Measurements from ENCODE around the gene TRAPPC4.
"Not testable (repeated sequence)": the region's sequence is repeated elsewhere in the genome, so short reads cannot be mapped to it uniquely, and the experiment has no call there.

The TRAPPC4 gene

GRCh38 chr11:119018074-119018938 is at the start of gene TRAPPC4, which contains the start of gene RPS25:
Gene TRAPPC4 (plus strand): TSS chr11:119018766. CDS start chr11:119018796, 30 bp downstream.
Gene RPS25 (minus strand): TSS chr11:119018343. CDS start chr11:119018284, 59 bp downstream.
- Histone ChIP-seq H3K27me3 (no peaks in the 10 kb centered on the region), H4K20me1 (peaks cover 73% of the 10 kb centered on the region), H3K9ac (peak within 1 kb of the TSS; percentile 94), H3K36me3 (peaks cover 64% of the 10 kb centered on the region), H3K9me3 (no peaks in the 10 kb centered on the region), H3K27ac (peak within 1 kb of the TSS; percentile 93), H3K4me3 (peak within 1 kb of the TSS; percentile 80), H3K4me2 (peak within 1 kb of the TSS; percentile 87), H3K4me1 (peaks cover 40% of the 10 kb centered on the region)
- TF ChIP-seq Cebpa-rat (IDR thresholded peaks at IDR 0.05), result no peak

- not testable (repeated sequence) for H3K9me3 ChIP-seq, H3K36me3 ChIP-seq, H4K20me1 ChIP-seq, H3K4me3 ChIP-seq, H3K27me3 ChIP-seq, H3K27ac ChIP-seq, H3K9ac ChIP-seq, H3K4me2 ChIP-seq
- H3K4me1 ChIP-seq, result peaks cover 16% of the 10 kb centered on the region
Measured at GRCh38 chr11:118969508-118969907, 49.1 kb upstream of the TRAPPC4 start.

- Histone ChIP-seq H3K4me2 (no peak within 1 kb of the TSS), H3K36me3 (no peaks in the 10 kb centered on the region), H3K27me3 (no peaks in the 10 kb centered on the region), H4K20me1 (no peaks in the 10 kb centered on the region), H3K4me1 (no peaks in the 10 kb centered on the region), H3K4me3 (no peak within 1 kb of the TSS), H3K9me3 (peaks cover 5% of the 10 kb centered on the region), H3K27ac (no peak within 1 kb of the TSS), H3K9ac (no peak within 1 kb of the TSS)
- no peak for TF ChIP-seq Cebpa-rat (IDR thresholded peaks at IDR 0.05)
Measured at GRCh38 chr11:118971646-118972045, 46.9 kb upstream of the TRAPPC4 start, which contains the start of gene FOXR1. Gene FOXR1 (plus strand): TSS chr11:118971761. CDS start chr11:118971932, 171 bp downstream.

GRCh38 chr11:118973985-118974384 is 44.6 kb upstream of the TRAPPC4 start:
- TF ChIP-seq Cebpa-rat (IDR thresholded peaks at IDR 0.05), result no peak
- H3K27ac ChIP-seq, result no peak overlapping the region
- H4K20me1 ChIP-seq, result no peaks in the 10 kb centered on the region

GRCh38 chr11:118975771-118976709 is 42.5 kb upstream of the TRAPPC4 start:
- Histone ChIP-seq H3K9ac (no peak overlapping the region), H3K36me3 (no peaks in the 10 kb centered on the region), H3K4me1 (no peaks in the 10 kb centered on the region), H3K4me3 (no peak overlapping the region), H4K20me1 (no peaks in the 10 kb centered on the region), H3K9me3 (peaks cover 5% of the 10 kb centered on the region), H3K27me3 (no peaks in the 10 kb centered on the region), H3K27ac (no peak overlapping the region), H3K4me2 (no peak overlapping the region)
- TF ChIP-seq Cebpa-rat (IDR thresholded peaks at IDR 0.05), result no peak

More at GRCh38 chr11:118973985-118974384, 44.6 kb upstream of the TRAPPC4 start:
- Histone ChIP-seq H3K9me3 (peaks cover 5% of the 10 kb centered on the region), H3K4me3 (no peak overlapping the region), H3K27me3 (no peaks in the 10 kb centered on the region), H3K4me1 (no peaks in the 10 kb centered on the region), H3K36me3 (no peaks in the 10 kb centered on the region), H3K4me2 (no peak overlapping the region), H3K9ac (no peak overlapping the region)

GRCh38 chr11:118979434-118979833 is 39.1 kb upstream of the TRAPPC4 start:
- TF ChIP-seq Cebpa-rat (IDR thresholded peaks at IDR 0.05), result no peak
- H3K4me2 ChIP-seq, result no peak overlapping the region
- H3K9ac ChIP-seq, result no peak overlapping the region
- no peak overlapping the region for H3K27ac ChIP-seq
- no peaks in the 10 kb centered on the region for H3K36me3 ChIP-seq
- H3K9me3 ChIP-seq, result no peaks in the 10 kb centered on the region
- H3K27me3 ChIP-seq, result no peaks in the 10 kb centered on the region
- no peaks in the 10 kb centered on the region for H3K4me1 ChIP-seq
- no peaks in the 10 kb centered on the region for H4K20me1 ChIP-seq
- H3K4me3 ChIP-seq, result no peak overlapping the region

GRCh38 chr11:118980191-118980881 is 38.2 kb upstream of the TRAPPC4 start:
- Histone ChIP-seq H3K9ac (no peak overlapping the region), H3K9me3 (no peaks in the 10 kb centered on the region), H3K4me1 (no peaks in the 10 kb centered on the region), H4K20me1 (no peaks in the 10 kb centered on the region), H3K4me2 (no peak overlapping the region), H3K27me3 (no peaks in the 10 kb centered on the region), H3K27ac (no peak overlapping the region), H3K36me3 (no peaks in the 10 kb centered on the region), H3K4me3 (no peak overlapping the region)
- no peak for TF ChIP-seq Cebpa-rat (IDR thresholded peaks at IDR 0.05)

- H3K9ac ChIP-seq, H3K27ac ChIP-seq, H3K9me3 ChIP-seq, H3K4me3 ChIP-seq, H4K20me1 ChIP-seq, H3K4me1 ChIP-seq, H3K36me3 ChIP-seq, H3K27me3 ChIP-seq, H3K4me2 ChIP-seq: not testable (repeated sequence)
Measured at GRCh38 chr11:118984337-118984736, 34.2 kb upstream of the TRAPPC4 start.

GRCh38 chr11:118984825-118985224 is 33.7 kb upstream of the TRAPPC4 start:
- no peak overlapping the region for H3K4me3 ChIP-seq
- TF ChIP-seq Cebpa-rat (IDR thresholded peaks at IDR 0.05), result no peak
- no peak overlapping the region for H3K9ac ChIP-seq

More at GRCh38 chr11:118984825-118985224, 33.7 kb upstream of the TRAPPC4 start:
- H3K4me2 ChIP-seq, result no peak overlapping the region
- H3K9me3 ChIP-seq, result no peaks in the 10 kb centered on the region
- no peaks in the 10 kb centered on the region for H4K20me1 ChIP-seq
- H3K36me3 ChIP-seq, result no peaks in the 10 kb centered on the region
- no peak overlapping the region for H3K27ac ChIP-seq
- no peaks in the 10 kb centered on the region for H3K27me3 ChIP-seq
- no peaks in the 10 kb centered on the region for H3K4me1 ChIP-seq
